ENCODE measurements around the gene FZR1. TPM values are rescaled to one million over a fixed set of nuclear protein-coding genes. Genes with fewer than 3 reads are reported as not detected.

Gene FZR1
- total RNA-seq, 2 experiments from 2014 or later = 61.2 to 65.3 TPM

GRCh38 chr19:3585301-3586126 lies 79.4 kb downstream of the FZR1 start, which contains the start of gene GIPC3:
Gene GIPC3, plus strand, starts transcription at chr19:3585478. Its CDS starts 120 bp downstream, at chr19:3585598.
- TF ChIP-seq, protein P1, sequence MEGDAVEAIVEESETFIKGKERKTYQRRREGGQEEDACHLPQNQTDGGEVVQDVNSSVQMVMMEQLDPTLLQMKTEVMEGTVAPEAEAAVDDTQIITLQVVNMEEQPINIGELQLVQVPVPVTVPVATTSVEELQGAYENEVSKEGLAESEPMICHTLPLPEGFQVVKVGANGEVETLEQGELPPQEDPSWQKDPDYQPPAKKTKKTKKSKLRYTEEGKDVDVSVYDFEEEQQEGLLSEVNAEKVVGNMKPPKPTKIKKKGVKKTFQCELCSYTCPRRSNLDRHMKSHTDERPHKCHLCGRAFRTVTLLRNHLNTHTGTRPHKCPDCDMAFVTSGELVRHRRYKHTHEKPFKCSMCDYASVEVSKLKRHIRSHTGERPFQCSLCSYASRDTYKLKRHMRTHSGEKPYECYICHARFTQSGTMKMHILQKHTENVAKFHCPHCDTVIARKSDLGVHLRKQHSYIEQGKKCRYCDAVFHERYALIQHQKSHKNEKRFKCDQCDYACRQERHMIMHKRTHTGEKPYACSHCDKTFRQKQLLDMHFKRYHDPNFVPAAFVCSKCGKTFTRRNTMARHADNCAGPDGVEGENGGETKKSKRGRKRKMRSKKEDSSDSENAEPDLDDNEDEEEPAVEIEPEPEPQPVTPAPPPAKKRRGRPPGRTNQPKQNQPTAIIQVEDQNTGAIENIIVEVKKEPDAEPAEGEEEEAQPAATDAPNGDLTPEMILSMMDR (conservative IDR thresholded peaks at IDR 0.05; ENCODE audit: low read length) = no peak
- no peak for TF ChIP-seq EZH2phosphoT487 (IDR thresholded peaks at IDR 0.05; ENCODE audit: borderline replicate concordance, low read depth, low read length)
- DNase-seq (ENCODE audit: low spot score) = no peak
- Histone ChIP-seq H3K36me3 (ENCODE audit: insufficient read depth, low read length) (no peaks in the 10 kb centered on the region), H3K4me3 (ENCODE audit: low read depth, low read length, poor library complexity, severe bottlenecking) (no peak within 1 kb of the TSS), H3K79me2 (ENCODE audit: insufficient read depth, low read depth, low read length) (no peaks in the 10 kb centered on the region), H3K27ac (ENCODE audit: low read depth, low read length, poor library complexity, severe bottlenecking) (no peak within 1 kb of the TSS), H3K9me2 (ENCODE audit: insufficient read depth, low read length) (no peaks in the 10 kb centered on the region), H2AFZ (ENCODE audit: low read length) (no peak within 1 kb of the TSS), H3K4me1 (ENCODE audit: insufficient read depth, low read length, poor library complexity, severe bottlenecking) (no peaks in the 10 kb centered on the region), H3K4me2 (ENCODE audit: low read length) (no peak within 1 kb of the TSS), H4K20me1 (ENCODE audit: insufficient read depth, low read length) (no peaks in the 10 kb centered on the region), H3K9me3 (ENCODE audit: low read length) (no peaks in the 10 kb centered on the region)
- ChIA-PET POLR2A (no interaction called here), CTCF (ENCODE audit: unreplicated experiment) (no interaction called here)
- intact Hi-C loops (cut with micrococcal nuclease; ENCODE audit: unreplicated experiment) = no loop called here
- no TSS peak for BruUV-seq (replicated peaks)

DNA sequence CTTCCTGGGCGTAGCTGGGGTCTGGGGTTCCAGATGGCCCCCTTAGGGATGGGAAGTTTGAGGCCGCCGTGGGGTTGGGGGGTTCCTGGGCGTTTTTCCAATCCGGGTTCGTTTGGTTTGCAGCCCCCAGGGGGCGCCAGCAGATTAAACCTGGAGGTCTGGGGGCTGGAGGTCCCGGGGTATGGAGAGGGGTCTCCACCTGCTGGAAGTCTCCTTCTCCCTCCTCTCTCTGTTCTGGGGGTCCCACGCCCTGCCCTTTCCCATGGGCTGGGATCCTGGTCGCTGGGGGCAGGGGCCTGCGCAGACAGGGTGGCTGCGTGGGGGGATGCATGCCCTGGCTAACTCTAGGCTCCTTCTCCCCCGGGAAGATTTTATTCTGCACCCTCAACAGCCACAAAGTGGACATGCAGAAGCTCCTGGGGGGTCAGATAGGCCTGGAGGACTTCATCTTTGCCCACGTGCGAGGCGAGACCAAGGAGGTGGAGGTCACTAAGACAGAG lies 80.1 kb downstream of the FZR1 start:
- H3K9me3 ChIP-seq (ENCODE audit: low read length) = no peaks in the 10 kb centered on the region
- no TSS peak for BruUV-seq (replicated peaks)
- H2AFZ ChIP-seq (ENCODE audit: low read length) = no peak overlapping the region
- ChIA-PET CTCF (ENCODE audit: unreplicated experiment) (interaction anchor here (0.6 kb wide), 1 partner anchor 32 kb away, joined by 4 read pairs; no protein-coding TSS in a partner anchor), POLR2A (no interaction called here)
- H3K9me2 ChIP-seq (ENCODE audit: insufficient read depth, low read length) = no peaks in the 10 kb centered on the region
- intact Hi-C loops (cut with micrococcal nuclease; ENCODE audit: unreplicated experiment) = no loop called here
- H4K20me1 ChIP-seq (ENCODE audit: insufficient read depth, low read length) = no peaks in the 10 kb centered on the region
- no peak for TF ChIP-seq EZH2phosphoT487 (IDR thresholded peaks at IDR 0.05; ENCODE audit: borderline replicate concordance, low read depth, low read length)
- TF ChIP-seq, protein P1 (conservative IDR thresholded peaks at IDR 0.05; ENCODE audit: low read length) = peak; percentile 80
- no peaks in the 10 kb centered on the region for H3K36me3 ChIP-seq (ENCODE audit: insufficient read depth, low read length)
- H3K27ac ChIP-seq (ENCODE audit: low read depth, low read length, poor library complexity, severe bottlenecking) = no peak overlapping the region
- peak; percentile 30 for DNase-seq (ENCODE audit: low spot score)
- no peaks in the 10 kb centered on the region for H3K4me1 ChIP-seq (ENCODE audit: insufficient read depth, low read length, poor library complexity, severe bottlenecking)
- H3K4me2 ChIP-seq (ENCODE audit: low read length) = no peak overlapping the region
- no peaks in the 10 kb centered on the region for H3K79me2 ChIP-seq (ENCODE audit: insufficient read depth, low read depth, low read length)
- no peak overlapping the region for H3K4me3 ChIP-seq (ENCODE audit: low read depth, low read length, poor library complexity, severe bottlenecking)

All from OCI-LY7 (cell line).